ENCODE results near the gene CD82. TPM values are rescaled to one million over a fixed set of nuclear protein-coding genes. Genes with fewer than 3 reads are reported as not detected.

Gene CD82
- total RNA-seq, 2 experiments from 2014 or later, result 243 to 277 TPM

- H3K9me3 Mint-ChIP-seq, result peaks cover 3% of the 10 kb centered on the region
- H3K4me1 Mint-ChIP-seq (ENCODE audit: low read depth), result peaks cover 36% of the 10 kb centered on the region
- ChIA-PET CTCF (interaction anchor here (1.0 to 16.5 kb wide), 7 partner anchors 10 to 288 kb away, joined by 3 to 576 read pairs (median 14); partner anchors contain the start of gene CD82), POLR2A (interaction anchor here (0.6 to 1.6 kb wide), 2 partner anchors 54 to 103 kb away, joined by 3 to 5 read pairs; no protein-coding TSS in a partner anchor)
- no peak overlapping the region for H3K27ac Mint-ChIP-seq
- intact Hi-C loops (cut with micrococcal nuclease), result no loop called here
- no peaks in the 10 kb centered on the region for H3K27me3 Mint-ChIP-seq
- H3K36me3 Mint-ChIP-seq, result peaks cover 24% of the 10 kb centered on the region
- H3K4me3 Mint-ChIP-seq, result no peak overlapping the region
- no peak for DNase-seq
Observed at GRCh38 chr11:44622721-44623258, 57.3 kb downstream of the CD82 start.

GRCh38 chr11:44623341-44623730 is 57.9 kb downstream of the CD82 start:
- H3K9me3 Mint-ChIP-seq, result peaks cover 3% of the 10 kb centered on the region
- DNase-seq, result no peak
- intact Hi-C loops (cut with micrococcal nuclease), result no loop called here
- peaks cover 36% of the 10 kb centered on the region for H3K4me1 Mint-ChIP-seq (ENCODE audit: low read depth)
- no peaks in the 10 kb centered on the region for H3K27me3 Mint-ChIP-seq
- CTCF ChIA-PET, result interaction anchor here (1.5 to 16.5 kb wide), 4 partner anchors 9 to 288 kb away, joined by 4 to 576 read pairs (median 34); partner anchors contain the start of gene CD82
- POLR2A ChIA-PET, result interaction anchor here (1.3 to 1.7 kb wide), 3 partner anchors 11 to 58 kb away, joined by 3 to 5 read pairs (median 5); partner anchors contain the start of gene CD82
- peak overlapping the region; percentile 14 for H3K27ac Mint-ChIP-seq
- peaks cover 20% of the 10 kb centered on the region for H3K36me3 Mint-ChIP-seq
- no peak overlapping the region for H3K4me3 Mint-ChIP-seq

GRCh38 chr11:44623731-44624491 is 58.4 kb downstream of the CD82 start:
- ChIA-PET CTCF (interaction anchor here (0.6 to 16.5 kb wide), 5 partner anchors 9 to 287 kb away, joined by 3 to 576 read pairs (median 4); partner anchors contain the start of gene CD82), POLR2A (interaction anchor here (1.0 to 1.7 kb wide), 3 partner anchors 11 to 58 kb away, joined by 3 to 5 read pairs (median 3); partner anchors contain the start of gene CD82)
- Mint-ChIP-seq H3K27ac (peak overlapping the region; percentile 14), H3K36me3 (peaks cover 16% of the 10 kb centered on the region), H3K27me3 (no peaks in the 10 kb centered on the region), H3K9me3 (peaks cover 3% of the 10 kb centered on the region), H3K4me3 (peak overlapping the region; percentile 17), H3K4me1 (ENCODE audit: low read depth) (peaks cover 36% of the 10 kb centered on the region)
- intact Hi-C loops (cut with micrococcal nuclease), result no loop called here
- no peak for DNase-seq

- CTCF ChIA-PET, result interaction anchor here (0.8 to 16.5 kb wide), 2 partner anchors 9 to 66 kb away, joined by 3 to 576 read pairs; partner anchors contain the start of gene CD82
- peaks cover 36% of the 10 kb centered on the region for H3K4me1 Mint-ChIP-seq (ENCODE audit: low read depth)
- peaks cover 13% of the 10 kb centered on the region for H3K36me3 Mint-ChIP-seq
- intact Hi-C loops (cut with micrococcal nuclease), result no loop called here
- H3K4me3 Mint-ChIP-seq, result no peak overlapping the region
- POLR2A ChIA-PET, result interaction anchor here (1.0 to 1.7 kb wide), 3 partner anchors 12 to 59 kb away, joined by 3 to 5 read pairs (median 3); partner anchors contain the start of gene CD82
- no peaks in the 10 kb centered on the region for H3K27me3 Mint-ChIP-seq
- peaks cover 3% of the 10 kb centered on the region for H3K9me3 Mint-ChIP-seq
- H3K27ac Mint-ChIP-seq, result no peak overlapping the region
- DNase-seq, result no peak
Observed at GRCh38 chr11:44624761-44625221, 59.3 kb downstream of the CD82 start.

DNA sequence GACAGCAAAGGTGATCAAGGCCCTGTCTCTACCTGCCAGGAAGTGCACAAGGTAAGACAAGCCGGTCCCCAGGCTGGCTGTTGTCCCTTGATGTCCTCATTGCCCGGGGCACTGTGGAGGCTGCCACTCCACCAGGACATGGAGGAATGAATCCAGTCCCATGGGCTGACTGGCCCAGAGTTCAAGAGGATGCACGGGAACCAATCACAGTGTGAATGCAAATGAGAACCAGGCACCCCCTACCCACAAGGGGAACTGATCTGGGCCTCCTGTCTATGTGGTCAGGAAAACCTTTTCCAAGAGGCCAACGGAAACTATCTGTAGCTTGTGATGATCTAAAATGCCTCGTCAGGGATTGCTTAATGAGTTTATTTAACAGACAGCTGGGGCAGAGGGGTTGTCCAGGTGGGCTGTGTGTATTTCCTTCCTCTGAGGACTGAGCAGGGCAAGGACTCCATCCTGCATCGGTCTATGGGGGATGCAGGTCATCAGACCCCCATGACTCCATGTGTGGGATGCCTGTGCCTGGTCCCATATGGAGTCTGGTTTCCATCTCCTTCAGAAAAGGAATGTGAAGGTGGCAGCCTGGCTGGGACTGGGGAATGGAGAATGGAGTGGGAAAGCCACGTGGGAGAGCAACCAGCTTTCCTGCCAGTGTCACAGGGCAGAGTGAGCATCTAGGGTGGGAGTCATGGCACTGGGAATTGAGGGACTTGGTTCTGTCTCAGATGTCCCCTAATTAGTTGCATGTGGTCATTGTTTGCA is 60.5 kb downstream of the CD82 start:
- no peak overlapping the region for H3K4me3 Mint-ChIP-seq
- POLR2A ChIA-PET, result no interaction called here
- H3K9me3 Mint-ChIP-seq, result peaks cover 3% of the 10 kb centered on the region
- intact Hi-C loops (cut with micrococcal nuclease), result no loop called here
- H3K27me3 Mint-ChIP-seq, result no peaks in the 10 kb centered on the region
- no peak for DNase-seq
- H3K36me3 Mint-ChIP-seq, result peaks cover 10% of the 10 kb centered on the region
- H3K27ac Mint-ChIP-seq, result no peak overlapping the region
- peaks cover 30% of the 10 kb centered on the region for H3K4me1 Mint-ChIP-seq (ENCODE audit: low read depth)
- CTCF ChIA-PET, result interaction anchor here (0.6 kb wide), 1 partner anchor 90 kb away, joined by 3 read pairs; no protein-coding TSS in a partner anchor

GRCh38 chr11:44626645-44627044 is 61.2 kb downstream of the CD82 start:
- Mint-ChIP-seq H3K4me3 (no peak overlapping the region), H3K9me3 (peaks cover 3% of the 10 kb centered on the region), H3K27me3 (no peaks in the 10 kb centered on the region), H3K36me3 (peaks cover 5% of the 10 kb centered on the region), H3K4me1 (ENCODE audit: low read depth) (peaks cover 25% of the 10 kb centered on the region), H3K27ac (no peak overlapping the region)
- POLR2A ChIA-PET, result no interaction called here
- intact Hi-C loops (cut with micrococcal nuclease), result no loop called here
- no peak for DNase-seq
- CTCF ChIA-PET, result interaction anchor here (0.9 to 1.3 kb wide), 3 partner anchors 9 to 285 kb away, joined by 3 to 5 read pairs (median 4); no protein-coding TSS in a partner anchor

GRCh38 chr11:44627165-44627789 is 61.8 kb downstream of the CD82 start:
- Mint-ChIP-seq H3K9me3 (peaks cover 3% of the 10 kb centered on the region), H3K27me3 (no peaks in the 10 kb centered on the region), H3K27ac (no peak overlapping the region), H3K4me3 (no peak overlapping the region), H3K4me1 (ENCODE audit: low read depth) (peaks cover 18% of the 10 kb centered on the region), H3K36me3 (peaks cover 5% of the 10 kb centered on the region)
- intact Hi-C loops (cut with micrococcal nuclease), result no loop called here
- CTCF ChIA-PET, result interaction anchor here (0.9 to 1.3 kb wide), 4 partner anchors 10 to 284 kb away, joined by 3 to 6 read pairs (median 4); no protein-coding TSS in a partner anchor
- DNase-seq, result no peak
- POLR2A ChIA-PET, result no interaction called here

- POLR2A ChIA-PET, result no interaction called here
- Mint-ChIP-seq H3K4me3 (no peak overlapping the region), H3K36me3 (peaks cover 5% of the 10 kb centered on the region), H3K4me1 (ENCODE audit: low read depth) (peaks cover 15% of the 10 kb centered on the region), H3K9me3 (peaks cover 3% of the 10 kb centered on the region), H3K27me3 (no peaks in the 10 kb centered on the region), H3K27ac (no peak overlapping the region)
- intact Hi-C loops (cut with micrococcal nuclease), result no loop called here
- DNase-seq, result no peak
- CTCF ChIA-PET, result interaction anchor here (1.2 to 2.2 kb wide), 3 partner anchors 11 to 283 kb away, joined by 3 to 7 read pairs (median 6); no protein-coding TSS in a partner anchor
Observed at GRCh38 chr11:44627911-44628729, 62.7 kb downstream of the CD82 start.

DNA sequence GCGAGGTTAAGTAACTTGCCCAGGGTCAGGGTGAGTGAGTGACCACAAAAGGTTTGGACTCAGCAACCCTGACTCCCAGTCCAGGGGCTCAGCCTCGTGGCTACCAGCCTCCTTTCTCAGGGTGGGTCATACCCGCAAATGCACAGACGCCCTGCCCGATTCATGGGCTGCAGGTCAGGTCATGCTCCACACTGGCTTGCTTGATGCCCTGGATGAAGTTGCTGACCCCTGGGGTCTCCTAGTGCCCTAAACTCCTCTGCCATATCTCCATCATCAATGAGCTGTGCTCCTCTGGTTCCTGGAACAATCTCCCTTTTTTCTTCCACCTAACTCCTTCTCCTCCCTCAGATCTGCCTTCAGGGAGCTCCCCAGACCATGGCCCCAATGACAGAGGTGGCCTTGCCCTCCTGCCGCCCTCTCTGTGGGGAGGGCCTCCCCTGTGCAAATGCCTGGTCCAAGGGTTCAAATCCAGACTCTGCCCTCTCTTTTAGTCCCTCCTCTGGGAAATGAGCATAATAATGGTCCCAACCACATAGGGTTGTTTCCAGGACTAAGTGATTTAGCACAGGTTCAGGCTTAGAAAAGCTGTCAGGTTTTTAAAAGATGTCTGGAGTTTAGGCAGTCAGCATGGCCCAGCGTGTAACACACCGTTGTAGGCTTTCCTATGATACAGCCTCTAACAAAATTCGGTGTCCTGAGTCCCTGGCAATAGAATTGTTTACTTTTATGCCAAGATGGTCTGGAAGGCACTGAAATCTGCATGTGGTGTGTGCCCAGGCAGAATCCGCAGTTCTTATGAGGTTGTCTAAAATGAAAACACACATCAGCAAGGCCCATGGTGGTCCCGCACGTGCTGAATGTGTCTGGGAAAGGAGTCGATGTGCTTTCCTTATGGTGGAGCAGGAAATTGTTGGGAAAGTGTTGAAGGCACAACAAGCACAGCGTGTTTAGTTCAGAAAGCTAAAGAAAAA is 63.6 kb downstream of the CD82 start:
- Mint-ChIP-seq H3K27me3 (peaks cover under 1% of the 10 kb centered on the region), H3K9me3 (peaks cover 3% of the 10 kb centered on the region), H3K4me1 (ENCODE audit: low read depth) (peaks cover 11% of the 10 kb centered on the region), H3K4me3 (no peak overlapping the region), H3K27ac (no peak overlapping the region), H3K36me3 (peaks cover 5% of the 10 kb centered on the region)
- intact Hi-C loops (cut with micrococcal nuclease), result no loop called here
- ChIA-PET POLR2A (no interaction called here), CTCF (interaction anchor here (2.2 kb wide), 1 partner anchor 12 kb away, joined by 7 read pairs; no protein-coding TSS in a partner anchor)
- no peak for DNase-seq

All from activated CD4-positive, alpha-beta memory T cell treated with anti-CD3 and anti-CD28 coated beads for 36 hours (primary cell).